Eye (tissue), 1 donor: ENCODE results near the gene PMVK.

Source experiments
- DNase-seq: peaks from one replicate; pipeline ENCODE4 v3.0.0-alpha.2; 2015

PMVK gene

GRCh38 chr1:154945962-154946850 lies 9.7 kb upstream of the PMVK start:
- DNase-seq: no peak

DNA sequence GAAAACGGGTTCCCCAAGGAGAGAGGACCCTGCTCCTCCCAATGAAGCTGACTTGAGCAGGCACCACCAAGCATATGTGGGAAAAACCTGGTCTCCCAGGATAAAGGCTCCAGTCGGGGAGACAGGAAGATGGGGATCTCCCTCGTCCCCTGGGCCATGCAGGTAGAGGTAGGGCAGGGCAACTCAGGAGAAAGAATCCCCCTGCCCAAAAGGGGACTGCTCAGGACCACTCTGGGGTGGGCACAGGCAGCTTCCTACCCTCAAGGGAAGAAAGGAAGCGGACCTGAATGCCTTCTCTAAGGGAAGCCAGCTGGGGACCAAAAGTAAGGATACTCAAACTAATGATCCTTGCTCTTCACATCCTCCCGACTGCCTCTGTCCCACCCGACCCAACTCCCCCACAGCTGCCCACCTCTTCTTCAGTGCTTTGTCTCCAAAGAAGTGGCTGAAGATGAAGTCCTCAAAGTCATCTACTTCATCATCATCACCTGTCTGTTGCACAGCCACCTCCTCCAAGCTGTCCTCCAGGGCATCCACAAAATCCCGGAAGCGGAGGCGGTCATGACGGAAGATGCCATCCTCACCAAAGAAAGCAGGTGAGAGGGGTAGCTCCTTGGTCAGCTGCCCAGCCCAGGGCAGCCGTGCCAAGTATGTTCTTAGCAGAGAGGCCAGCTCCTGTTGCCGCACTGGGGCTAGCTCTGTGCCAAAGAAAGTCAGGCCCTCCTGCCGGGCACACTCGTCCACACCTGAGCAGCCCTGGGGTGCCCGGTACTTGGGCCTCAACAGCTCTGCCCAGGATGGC lies 8.8 kb upstream of the PMVK start:
- no peak for DNase-seq

GRCh38 chr1:154944401-154945159 lies 8.1 kb upstream of the PMVK start:
- no peak for DNase-seq

DNA sequence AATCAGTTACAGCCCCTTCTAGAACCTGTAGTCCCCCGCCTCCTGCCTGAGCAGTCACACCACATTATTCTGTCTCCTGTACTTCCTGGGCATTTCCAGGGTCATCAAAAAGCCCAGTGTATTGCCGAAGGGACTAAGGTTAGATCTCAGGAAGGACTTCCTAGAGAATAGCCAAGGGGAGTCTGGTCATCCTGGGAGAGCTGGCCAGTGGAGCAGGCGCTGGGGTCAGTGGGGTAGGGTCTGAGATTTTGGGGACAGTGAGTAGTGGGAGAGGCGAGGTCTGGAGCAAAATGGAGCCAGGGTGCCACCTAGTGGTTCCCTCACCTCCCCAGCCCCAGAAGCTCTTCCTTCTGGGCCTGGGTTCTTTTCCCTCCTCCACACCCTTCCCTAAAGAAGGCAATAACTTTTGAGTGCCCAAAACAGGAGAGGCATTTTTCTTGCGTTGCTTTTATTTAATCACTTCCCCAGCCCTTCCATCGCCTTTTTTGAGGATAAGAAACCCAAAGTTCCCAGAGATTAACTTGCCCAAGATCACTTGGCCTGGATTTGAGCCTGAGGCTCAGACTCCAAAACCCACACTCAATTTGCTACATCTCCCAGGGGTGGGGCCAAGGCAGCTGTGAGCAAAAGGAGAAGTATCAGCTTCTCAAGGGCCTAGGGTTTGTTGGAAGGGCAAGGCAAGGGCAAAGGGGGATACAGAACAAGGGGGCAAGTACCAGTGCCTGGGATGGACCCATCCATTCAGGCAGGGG lies 7.3 kb upstream of the PMVK start:
- DNase-seq: peak; percentile 79

DNA sequence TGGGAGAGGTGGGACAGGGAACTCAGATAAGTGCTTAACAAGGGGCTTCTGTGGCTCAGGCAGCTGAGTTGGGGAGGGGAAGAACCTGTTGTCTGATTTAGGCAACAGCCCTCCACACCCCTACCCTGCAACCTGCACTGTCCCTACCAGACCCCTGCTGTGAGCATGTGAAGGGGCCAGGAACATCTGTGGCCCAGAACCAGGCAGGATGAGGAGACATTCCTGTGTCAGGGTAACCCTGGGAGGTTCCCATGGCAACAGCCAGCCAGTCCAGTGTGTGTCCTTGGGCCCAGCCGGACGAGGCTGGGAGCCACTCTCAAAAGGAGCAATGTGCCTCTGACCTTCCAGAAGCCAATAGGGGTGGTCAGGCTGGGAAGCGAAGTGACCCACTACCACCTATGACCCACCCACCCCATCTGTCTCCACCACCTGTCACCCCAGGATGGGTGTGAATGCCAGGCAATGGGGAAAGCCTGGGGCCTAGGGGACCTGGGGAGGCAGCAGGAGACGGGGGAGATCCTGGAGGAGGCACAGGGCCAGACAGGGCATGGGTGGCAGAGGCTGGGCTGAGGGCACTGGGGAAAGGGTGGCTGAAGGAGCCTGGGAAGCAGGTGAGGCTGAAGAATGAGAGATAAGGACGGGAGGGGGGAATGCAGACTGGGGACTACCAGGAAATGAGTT lies 5.0 kb upstream of the PMVK start:
- peak; percentile 70 for DNase-seq

DNA sequence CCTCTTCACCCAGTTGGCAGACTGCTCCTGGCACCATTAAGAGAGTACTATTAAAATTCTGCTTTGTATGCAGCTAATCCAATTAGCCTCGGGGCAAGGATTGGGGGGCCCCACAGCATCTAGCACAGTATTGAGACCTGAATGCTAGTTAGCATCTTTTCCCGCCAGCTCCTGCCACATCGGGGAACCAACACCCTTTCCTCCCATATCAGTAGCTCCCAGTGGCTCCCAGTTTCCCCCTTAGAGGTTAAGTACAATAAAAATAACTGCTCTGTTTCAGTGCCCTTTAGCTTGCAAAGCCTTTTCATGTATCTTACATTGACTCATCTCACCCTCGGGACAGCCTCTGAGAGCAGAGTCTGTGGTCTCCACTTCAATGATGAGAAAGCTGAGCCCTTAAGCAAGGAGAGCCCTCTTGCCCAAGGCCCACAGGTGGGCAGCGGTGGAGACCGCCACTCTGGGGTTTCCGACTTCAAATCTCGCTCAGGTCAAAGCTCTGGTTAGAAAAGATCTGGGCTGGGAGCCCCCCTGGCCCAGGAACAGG lies 4.2 kb upstream of the PMVK start:
- DNase-seq: no peak

- DNase-seq: no peak
Measured at GRCh38 chr1:154940213-154940560, 3.7 kb upstream of the PMVK start.

- no peak for DNase-seq
Measured at GRCh38 chr1:154938604-154939399, 2.3 kb upstream of the PMVK start.

GRCh38 chr1:154937988-154938386 lies 1.5 kb upstream of the PMVK start:
- no peak for DNase-seq

DNA sequence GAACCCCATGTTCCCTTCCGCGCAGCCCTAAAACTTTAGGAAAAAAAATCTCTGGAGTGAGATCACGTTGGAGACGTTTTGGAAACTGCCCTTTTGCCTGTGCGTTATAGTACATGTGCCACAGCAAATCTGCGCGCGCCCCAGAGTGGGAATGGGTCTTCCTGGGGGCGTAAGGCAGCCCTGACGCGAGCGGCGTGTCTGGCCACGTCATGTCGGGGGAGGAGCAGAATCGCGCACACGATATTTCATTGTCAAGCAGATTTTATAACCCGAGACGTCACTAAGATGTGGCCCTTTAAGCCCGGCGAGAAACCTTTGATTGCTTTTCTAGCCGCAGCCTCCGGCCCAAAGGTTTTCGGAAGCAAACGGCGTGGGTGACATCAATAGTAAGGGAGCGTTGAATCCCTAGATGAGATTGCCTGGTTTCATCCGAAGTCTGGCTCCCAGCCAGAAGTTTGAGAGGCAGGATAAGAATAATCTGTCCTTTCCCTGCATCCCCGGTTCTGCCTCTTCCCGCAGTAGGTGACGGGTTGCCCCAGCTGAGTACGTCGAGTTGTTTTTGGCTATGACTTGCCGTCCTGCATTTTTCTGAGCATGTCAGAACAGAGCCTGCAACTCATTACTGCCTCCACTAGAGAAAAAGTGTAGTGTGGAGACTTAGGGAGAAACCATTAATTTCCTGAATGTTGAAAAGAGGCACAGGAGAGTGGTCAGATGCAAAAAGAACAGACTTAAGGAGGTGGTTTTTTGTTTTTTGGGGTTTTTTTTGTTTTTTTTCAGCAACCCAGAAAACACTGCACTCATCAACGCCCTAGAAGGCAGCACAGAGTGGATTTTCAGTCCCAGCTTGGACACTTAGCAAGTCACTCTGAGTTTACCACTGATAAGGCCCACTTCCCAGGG lies 817 bp upstream of the PMVK start:
- DNase-seq: peak; percentile 98

GRCh38 chr1:154935749-154936554 lies 567 bp downstream of the PMVK start:
- DNase-seq: no peak

DNA sequence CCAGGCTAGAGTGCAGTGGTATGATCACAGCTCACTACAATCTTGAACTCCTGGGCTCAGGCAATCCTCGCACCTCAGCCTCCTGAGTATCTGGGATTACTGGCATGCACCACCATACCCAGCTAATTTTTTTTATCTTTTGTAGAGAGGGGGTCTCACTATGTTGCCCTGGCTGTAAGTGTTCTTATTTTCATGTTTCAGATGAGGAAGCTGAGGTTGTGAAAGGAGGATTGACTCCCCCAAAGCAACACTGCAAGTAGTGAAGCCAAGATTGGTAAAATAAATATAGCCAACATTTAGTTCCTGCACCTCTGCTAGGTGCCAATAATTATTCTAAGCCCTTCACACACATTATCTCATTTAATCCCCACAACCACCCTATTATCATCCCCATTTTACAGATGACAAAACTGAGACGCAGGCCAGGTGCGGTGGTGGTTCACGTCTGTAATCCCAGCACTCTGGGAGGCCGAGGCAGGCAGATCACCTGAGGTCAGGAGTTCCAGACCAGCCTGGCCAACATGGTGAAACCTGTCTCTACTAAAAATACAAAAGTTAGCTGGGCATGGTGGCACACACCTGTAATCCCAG lies 2.1 kb downstream of the PMVK start:
- no peak for DNase-seq

DNA sequence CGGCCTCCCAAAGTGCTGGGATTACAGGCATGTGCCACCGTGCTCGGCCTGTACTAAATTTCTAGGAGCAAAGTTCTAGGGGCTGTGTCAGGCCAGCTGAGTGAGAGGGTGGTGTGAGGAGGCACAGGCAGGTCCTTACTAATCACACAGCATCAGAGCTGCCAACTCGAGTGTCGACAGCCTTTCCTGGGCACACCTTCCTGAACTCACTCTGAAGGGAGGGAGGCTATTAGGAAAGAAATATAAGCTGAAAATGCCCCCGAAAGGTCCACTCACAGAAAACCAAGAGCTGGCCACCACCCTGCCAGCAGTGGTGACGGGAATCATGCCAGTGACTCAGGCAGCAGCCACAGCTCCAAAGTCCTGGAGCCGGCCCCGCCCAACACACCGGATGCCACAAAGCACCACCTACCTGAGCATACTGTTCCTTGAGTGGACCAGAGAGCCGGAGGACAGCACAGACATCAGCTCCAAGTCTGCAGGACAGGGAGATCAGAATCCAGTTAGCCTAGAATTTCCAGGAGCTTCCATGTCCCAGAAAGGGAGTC lies 4.5 kb downstream of the PMVK start:
- DNase-seq: no peak

- DNase-seq: no peak
Measured at GRCh38 chr1:154926201-154926600, 10.3 kb downstream of the PMVK start.

DNA sequence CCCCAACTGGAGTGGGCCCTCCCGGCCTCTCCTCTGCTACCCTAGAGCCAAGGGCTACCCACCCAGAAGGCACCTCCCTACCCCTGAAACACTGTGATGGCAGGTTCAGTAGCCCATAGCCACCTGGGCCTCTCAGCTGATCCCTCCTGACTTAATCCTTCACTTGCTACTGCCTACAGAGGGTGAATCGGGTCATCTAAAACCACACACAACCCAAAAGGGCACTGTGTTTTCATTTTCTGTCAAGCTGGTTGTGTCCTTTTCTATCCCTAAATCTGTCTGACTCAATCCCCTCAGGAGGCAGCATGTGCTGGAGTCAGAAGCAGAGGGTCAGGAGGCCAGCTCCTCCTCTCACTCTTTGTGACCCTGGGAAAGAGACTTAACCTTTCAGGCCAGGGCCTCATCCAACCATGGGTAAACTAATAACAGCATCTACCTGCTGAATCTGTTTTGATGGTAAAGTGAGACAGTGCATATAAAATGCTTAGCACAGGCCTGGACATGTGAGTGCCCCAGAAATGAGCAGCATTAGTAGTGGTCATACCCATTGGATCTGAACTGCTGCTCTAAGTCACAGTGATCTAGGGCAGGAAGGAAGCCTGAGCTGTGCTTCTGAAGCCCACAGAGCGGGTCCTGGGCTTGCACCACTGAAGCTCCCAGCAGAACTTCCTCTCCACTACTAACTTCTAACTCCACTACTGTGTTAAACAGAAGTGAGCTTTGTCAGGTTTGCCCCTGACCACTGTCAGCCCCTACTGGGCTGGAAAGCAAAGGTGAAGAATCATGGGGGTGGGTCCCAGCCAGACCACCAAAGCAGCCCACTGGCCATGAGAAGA lies 11.0 kb downstream of the PMVK start:
- no peak for DNase-seq

DNA sequence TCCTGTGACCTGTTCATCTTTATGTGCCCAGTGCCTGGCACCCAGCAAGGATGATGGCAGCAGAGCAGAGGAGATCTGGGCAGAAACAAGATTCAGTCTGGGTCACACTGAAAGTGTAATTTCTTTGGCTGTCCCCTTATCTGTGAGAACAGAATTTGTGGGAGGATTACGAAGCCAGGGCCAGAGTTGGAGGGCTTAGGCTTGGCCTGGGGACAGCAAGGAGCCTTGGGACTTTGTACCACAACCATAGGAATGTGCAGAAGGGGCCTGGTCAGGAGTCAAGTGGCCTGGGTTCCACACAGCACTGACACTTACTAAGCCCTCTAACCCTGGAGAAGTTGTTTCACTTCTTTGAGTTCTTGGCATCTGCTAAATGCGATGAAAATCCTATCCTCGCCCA lies 12.8 kb downstream of the PMVK start:
- no peak for DNase-seq

DNA sequence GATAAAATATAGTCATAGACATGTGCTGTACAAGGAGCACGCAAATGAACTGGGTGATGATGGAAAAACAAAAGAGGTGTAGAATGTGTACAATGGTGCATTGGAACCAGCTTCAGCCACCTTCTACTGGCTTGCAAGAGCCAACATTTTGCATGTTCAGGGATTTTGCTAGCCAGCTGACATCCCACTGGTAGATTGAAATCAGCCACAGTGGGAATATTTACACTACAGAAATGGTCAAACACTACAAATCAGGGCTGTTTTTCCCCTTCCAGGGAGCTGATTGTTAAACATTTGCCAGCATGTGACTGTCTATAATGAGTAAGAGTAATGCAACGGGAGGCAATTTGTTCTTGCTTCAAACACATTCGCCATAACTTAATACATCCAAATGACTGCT lies 23.2 kb downstream of the PMVK start:
- DNase-seq: no peak
